T-helper 22 cell (primary cell): ENCODE data around the gene EIF4H.
"Not testable (repeated sequence)": the region's sequence is repeated elsewhere in the genome, so short reads cannot be mapped to it uniquely, and the experiment has no call there.

Source experiments
- DNase-seq: peaks from one replicate; pipeline ENCODE4 v3.0.0-alpha.2; 2020; ENCODE audit warnings: low read depth

The EIF4H gene

GRCh38 chr7:74224907-74225306 is 50.8 kb downstream of the EIF4H start:
- DNase-seq, result not testable (repeated sequence)

GRCh38 chr7:74225400-74225799 is 51.2 kb downstream of the EIF4H start:
- DNase-seq, result no peak

DNA sequence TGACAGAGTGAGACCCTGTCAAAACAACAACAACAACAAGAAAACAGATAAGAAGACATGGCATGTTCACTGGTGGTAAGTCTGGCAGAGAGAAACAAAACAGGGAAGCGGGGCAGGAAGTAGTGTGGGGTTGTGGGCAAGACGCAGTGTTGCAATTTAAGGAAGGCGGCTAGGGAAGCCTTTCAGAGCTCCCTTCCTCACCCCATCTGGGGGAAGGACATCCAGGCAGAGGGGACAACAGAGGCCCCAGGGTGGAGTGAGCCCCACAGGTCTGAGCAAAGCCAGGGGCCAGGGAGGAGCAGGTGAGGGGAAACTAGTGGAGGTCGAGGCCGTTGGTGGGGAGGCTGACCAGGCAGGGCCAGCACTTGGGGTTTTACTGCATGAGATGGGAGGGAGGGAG is 52.5 kb downstream of the EIF4H start:
- no peak for DNase-seq

DNA sequence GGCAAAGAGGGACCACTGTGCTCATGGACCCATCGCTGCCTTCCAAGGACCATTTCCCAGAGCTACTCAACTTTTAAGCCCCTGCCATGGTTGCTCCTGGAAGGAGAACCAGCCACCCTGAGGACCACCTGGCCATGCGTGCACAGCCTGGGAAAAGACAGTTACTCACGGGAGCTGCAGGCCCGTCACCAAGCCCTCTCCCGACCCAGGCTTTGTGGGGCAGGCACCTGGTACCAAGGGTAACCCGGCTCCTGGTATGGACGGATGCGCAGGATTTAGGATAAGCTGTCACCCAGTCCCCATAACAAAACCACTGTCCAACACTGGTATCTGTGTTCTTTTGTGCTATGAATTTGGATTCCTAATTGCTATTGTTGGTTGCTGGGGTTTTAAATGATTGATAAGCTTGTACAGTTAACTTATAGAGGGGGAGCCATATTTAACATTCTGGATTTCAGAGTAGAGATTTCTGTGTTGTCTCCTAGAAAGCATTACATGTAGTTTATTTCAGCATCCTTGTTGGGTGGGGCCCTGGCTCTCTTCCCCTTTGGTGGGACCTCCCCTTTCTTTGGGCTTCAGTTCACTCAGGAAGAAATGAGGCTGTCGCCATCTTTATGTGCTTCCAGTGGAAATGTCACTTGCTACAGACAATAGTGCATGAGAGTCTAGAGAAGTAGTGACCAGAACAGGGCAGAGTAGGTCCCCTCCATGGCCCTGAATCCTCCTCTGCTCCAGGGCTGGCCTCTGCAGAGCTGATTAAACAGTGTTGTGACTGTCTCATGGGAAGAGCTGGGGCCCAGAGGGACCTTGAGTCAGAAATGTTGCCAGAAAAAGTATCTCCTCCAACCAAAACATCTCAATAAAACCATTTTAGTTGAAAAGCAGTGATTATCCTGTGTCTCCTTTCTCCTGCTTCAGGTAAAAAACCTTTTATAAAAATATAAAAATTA is 55.1 kb downstream of the EIF4H start:
- no peak for DNase-seq

- no peak for DNase-seq
These were observed 56.5 kb downstream of the EIF4H start for GRCh38 chr7:74230446-74231231.

- no peak for DNase-seq
These were observed 57.1 kb downstream of the EIF4H start for GRCh38 chr7:74231232-74231590.

GRCh38 chr7:74233655-74234285 is 59.6 kb downstream of the EIF4H start:
- DNase-seq, result no peak

GRCh38 chr7:74235518-74236268 is 61.5 kb downstream of the EIF4H start:
- no peak for DNase-seq

DNA sequence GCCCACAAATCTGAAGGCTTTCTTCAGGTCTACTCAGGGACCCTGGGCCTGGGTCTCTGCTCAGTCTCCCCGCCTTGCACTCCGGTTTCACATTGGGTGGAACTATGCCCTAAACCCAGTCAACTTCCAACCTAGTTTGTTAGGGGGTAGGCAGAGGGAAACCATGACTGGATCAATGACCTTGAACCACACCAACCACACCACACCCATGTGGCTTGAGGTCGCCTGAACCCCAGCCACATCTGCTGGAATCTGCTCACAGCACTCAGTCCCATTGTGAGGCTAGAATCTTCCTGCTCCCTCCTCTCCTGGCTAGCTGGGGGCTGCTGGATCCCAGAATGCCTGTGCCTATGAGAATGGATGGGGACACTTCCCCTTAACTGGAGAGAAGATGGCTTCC is 62.1 kb downstream of the EIF4H start:
- DNase-seq, result no peak

DNA sequence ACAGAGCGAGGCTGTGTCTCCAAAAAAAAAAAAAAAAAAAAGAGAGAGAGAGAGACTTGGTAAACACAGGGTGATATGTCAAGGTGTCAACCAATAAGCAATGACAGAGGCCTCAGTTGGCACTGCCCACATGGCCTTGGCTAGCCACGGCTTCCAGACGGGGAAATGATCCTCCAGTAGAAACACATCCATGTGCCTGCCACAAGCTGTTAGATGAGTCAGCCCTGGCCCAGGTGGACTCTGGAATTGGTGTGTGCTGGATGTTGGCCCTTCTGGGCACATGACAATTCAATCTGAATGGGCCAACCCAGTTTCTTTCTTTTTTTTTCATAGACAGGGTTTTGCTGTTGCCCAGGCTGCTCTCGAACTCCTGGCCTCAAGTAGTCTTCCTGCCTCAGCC is 66.3 kb downstream of the EIF4H start:
- DNase-seq, result no peak

- DNase-seq, result no peak
These were observed 67.9 kb downstream of the EIF4H start for GRCh38 chr7:74242122-74242443.

DNA sequence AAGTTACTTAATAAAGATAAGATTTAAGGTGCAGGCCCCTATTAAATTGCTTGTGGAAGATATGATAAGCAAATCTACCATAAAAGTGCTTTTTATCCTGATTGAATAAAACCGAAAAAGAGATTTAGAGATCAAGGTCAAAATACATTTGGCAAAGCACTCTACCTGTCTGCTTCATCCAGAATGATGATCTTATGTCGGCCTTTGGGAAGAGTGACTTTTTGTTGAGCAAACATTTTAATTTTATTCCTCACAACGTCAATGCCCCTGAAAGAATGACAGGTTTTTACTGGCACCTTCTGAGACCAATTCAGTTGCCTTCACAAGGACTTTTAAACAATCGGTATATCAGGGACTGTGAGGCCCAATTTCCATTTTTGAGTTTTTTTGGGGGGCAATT is 72.3 kb downstream of the EIF4H start:
- no peak for DNase-seq
